Right renal pelvis (tissue), 4 donors: Measurements from ENCODE around the gene TBC1D5. TPM values are rescaled to one million over a fixed set of nuclear protein-coding genes. Genes with fewer than 3 reads are reported as not detected.
"Not testable (repeated sequence)": the region's sequence is repeated elsewhere in the genome, so short reads cannot be mapped to it uniquely, and the experiment has no call there.

ENCODE experiments used
- DNase-seq, 4 donors: peaks; one replicate each; pipeline ENCODE4 v3.0.0-alpha.2; 2013; ENCODE audit warnings: low read depth in 4 of 4, low spot score in 3 of 4, missing footprints in 1 of 4
- polyA plus RNA-seq, 4 donors: library from polyadenylated mRNA; unstranded; fragments of 120-200 nt; gene quantifications; one replicate each; pipeline ENCODE4 v1.2.1, GENCODE V29; 2013; ENCODE audit not compliant: insufficient read length in 4 of 4

Gene TBC1D5, protein sequence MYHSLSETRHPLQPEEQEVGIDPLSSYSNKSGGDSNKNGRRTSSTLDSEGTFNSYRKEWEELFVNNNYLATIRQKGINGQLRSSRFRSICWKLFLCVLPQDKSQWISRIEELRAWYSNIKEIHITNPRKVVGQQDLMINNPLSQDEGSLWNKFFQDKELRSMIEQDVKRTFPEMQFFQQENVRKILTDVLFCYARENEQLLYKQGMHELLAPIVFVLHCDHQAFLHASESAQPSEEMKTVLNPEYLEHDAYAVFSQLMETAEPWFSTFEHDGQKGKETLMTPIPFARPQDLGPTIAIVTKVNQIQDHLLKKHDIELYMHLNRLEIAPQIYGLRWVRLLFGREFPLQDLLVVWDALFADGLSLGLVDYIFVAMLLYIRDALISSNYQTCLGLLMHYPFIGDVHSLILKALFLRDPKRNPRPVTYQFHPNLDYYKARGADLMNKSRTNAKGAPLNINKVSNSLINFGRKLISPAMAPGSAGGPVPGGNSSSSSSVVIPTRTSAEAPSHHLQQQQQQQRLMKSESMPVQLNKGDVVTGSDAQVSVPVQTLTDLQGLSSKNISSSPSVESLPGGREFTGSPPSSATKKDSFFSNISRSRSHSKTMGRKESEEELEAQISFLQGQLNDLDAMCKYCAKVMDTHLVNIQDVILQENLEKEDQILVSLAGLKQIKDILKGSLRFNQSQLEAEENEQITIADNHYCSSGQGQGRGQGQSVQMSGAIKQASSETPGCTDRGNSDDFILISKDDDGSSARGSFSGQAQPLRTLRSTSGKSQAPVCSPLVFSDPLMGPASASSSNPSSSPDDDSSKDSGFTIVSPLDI
- 10 to 100 TPM; 48.3 to 58.3 (median 55.9) TPM for polyA plus RNA-seq

DNA sequence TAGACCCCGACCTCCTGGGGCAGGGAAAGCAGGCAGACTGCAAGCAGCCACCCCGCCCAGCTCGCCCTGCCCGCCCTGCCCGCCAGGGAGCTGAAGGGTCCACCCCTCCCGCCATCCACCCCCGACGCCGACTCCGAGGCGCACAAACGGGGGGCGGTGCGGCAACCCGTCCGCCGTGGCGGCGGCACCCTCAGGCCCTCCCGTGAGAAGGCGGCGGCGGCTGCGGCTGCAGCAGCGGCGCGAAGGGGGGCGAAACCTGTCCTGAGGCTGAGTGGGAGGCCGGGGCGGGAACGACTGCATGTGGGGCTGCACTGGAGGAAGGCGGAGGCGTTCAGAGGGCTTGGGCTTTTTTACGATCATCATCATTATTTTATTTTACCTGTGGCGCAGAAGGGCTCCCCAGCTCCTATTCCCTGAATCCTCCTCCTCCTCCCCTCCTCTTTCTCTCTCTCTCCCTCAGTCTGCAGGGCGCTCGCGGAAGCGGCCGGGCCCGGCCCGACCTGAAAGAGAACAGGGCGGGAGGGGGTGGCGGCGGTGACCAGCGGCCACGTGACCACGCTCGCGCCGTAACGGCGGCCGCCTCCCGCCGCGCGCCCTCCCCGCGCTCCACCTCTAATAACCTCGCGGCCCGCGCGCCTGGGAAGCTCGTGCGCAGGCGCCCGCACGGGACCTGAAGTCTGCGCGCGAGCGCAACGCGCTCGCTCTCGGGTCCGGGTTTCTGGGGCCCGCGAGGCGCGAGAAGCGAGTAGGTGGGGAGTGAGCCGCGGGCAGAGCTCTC is at the start of gene TBC1D5:
Gene TBC1D5, minus strand, starts transcription at position 530 of the 778 bp plus-strand sequence. CDS start 234,061 bp downstream, outside the sequence.
- peak; percentile 90 to 95 (median 94) for DNase-seq

DNA sequence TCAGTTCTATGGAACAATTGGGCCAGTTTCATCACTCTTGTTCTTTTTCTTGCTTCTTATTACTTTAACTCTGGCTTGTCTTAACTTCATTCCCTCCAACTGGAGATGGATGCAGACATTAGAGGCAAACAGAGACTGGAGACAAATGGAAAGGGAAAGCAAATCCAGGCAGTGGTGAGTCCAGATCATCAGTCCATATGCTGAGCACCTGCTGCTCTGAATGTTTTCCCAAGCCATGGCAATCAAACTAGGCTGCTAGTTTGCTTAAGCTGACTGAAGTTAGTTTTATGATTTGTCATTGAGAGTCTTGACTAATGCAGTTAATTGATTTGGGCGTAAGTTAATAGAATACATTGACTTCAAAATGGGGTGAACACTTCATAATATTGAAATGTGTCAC is 41.0 kb upstream of the TBC1D5 start:
- DNase-seq: no peak

DNA sequence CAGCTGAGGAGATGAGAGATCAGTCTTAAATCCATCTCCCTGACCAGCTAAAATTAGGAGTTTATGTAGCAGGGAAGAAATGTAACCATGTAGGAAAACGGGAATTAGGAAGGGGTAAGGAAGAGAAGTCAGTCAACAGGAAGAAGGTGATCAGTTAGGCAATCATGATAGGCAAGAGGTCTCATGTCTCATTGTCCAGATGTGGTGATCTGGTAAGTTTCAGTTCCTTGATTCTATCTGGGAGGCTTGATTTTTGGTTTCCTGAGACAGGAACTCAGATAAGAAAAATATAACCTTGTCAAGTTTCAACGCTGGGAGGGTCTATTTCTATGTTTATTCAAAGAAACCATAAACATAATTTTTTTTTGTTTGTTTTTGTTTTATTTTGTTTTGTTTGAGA is 40.3 kb upstream of the TBC1D5 start:
- DNase-seq: no peak

DNA sequence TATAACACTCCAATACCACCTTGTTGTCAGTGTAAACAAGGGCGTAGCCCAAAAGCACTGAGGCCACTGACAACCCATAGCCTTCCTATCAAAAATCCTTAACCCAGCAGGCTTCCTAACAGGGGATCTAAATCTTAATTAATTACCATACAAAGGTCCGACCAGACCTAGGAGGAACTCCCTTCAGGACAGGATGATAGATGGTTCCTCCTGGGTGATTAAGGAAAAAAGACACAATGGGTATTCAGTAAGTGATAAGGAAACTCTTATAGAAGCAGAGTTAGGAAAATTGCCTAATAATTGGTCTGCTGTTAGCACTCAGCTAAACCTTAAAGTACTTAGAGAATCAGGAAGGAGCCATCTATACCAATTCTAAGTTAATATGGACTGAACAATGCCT is 37.9 kb upstream of the TBC1D5 start:
- not testable (repeated sequence) for DNase-seq

DNA sequence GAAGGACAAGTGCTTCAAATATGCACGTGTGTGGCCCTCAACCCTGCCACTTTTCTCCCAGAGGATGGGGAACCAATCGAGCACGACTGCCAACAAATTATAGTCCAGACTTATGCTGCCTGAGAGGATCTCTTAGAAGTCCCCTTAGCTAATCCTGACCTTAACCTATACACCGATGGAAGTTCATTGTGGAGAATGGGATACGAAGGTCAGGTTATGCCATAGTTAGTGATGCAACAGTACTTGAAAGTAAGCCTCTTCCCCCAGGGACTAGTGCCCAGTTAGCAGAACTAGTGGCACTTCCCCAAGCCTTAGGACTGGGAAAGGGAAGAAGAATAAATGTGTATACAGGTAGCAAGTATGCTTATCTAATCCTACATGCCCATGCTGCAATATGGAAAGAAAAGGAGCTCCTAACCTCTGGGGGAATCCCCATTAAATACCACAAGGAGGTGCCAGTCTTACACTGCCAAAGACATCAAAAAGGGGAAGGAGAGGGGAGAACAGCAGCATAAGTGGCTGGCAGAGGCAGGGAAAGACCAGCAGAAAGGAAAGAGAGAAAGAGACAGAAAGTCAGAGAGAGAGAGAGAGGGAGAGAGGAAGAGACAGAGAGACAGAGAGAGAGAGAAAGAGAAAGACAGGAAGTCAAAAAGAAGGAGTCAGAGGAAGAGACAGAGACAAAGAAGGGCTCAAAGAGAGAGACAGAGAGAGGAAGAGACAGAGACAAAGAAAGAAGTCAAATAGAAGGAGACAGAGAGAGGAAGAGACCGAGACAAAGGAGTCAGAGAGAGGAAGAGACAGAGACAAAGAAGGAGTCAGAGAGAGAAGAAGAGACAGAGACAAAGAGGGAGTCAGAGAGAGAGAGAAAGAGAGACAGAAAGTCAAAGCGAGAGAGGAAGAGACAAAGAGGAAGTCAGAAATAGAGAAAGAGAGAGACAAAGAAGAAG is 37.1 kb upstream of the TBC1D5 start:
- not testable (repeated sequence) for DNase-seq

DNA sequence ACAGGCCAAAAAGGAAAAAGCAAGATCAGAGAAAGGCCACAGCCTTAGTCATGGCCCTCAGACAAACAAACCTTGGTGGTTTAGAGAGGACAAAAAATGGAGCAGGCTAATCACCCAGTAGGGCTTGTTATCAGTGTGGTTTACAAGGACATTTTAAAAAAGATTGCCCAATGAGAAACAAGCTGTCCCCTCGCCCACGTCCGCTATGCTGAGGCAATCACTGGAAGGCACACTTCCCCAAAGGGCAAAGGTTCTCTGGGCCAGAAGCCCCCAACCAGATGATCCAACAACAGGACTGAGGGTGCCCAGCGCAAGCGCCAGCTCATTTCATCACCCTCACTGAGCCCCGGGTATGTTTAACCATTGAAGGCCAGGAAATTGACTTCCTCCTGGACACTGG is 34.9 kb upstream of the TBC1D5 start:
- DNase-seq: not testable (repeated sequence)

DNA sequence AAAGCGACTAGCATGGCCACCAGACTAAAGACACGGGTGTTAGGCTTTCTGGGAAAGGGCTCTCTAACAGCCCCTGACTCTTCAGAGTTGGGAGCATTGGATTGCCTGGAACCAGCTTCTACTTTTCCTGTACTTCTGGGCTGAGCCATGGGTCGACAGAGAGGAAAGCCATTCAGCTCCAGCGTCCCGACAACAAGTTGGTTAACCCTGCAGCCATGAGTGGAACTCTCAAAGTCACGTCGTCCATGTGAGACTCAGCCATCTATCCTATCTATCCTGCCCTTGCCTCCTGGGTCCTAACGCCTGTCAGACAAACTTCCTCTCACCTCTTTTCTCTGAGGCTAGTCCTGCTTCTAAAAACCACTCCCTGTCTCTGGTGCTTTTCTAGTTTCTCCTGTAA is 32.6 kb upstream of the TBC1D5 start:
- DNase-seq: no peak

DNA sequence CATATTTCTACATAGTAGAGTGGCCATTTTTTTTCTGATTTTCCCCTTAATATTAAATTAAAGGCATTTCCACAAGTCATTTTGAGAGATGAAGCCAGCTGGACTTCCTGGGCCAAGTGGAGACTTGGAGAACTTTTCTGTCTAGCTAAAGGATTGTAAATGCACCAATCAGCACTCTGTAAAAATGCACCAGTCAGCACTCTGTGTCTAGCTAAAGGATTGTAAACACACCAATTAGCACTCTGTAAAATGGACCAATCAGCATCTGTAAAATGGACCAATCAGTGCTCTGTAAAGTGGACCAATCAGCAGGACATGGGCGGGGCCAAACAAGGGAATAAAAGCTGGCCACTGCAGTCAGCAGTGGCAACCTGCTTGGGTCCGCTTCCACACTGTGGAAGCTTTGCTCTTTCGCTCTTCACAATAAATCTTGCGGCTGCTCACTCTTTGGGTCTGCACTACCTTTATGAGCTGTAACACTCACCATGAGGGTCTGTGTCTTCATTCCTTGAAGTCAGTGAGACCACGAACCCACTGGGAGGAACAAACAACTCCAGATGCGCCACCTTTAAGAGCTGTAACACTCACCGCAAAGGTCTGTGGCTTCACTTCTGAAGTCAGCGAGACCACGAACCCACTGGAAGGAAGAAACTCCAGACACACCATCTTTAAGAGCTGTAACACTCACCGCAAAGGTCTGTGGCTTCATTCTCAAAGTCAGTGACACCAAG is 31.9 kb upstream of the TBC1D5 start:
- DNase-seq: not testable (repeated sequence)

DNA sequence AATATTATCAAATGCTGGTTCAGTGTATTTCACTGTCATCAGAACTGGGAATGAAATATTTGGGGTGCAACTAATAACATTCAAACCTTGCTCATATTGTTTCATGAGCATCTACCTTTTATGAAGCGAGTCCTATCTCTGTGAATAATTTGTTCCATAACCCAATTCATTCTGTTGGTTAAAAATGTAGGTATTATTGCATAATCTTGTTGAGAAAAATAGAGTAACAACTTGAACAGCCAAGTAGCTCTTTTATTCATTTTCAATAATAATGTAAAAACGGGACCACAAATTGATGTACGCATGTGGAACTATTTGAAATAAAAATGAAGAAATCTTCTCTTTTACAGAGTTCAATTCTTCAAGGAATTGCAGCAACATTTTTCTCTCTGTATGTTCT is 30.1 kb upstream of the TBC1D5 start:
- DNase-seq: no peak

DNA sequence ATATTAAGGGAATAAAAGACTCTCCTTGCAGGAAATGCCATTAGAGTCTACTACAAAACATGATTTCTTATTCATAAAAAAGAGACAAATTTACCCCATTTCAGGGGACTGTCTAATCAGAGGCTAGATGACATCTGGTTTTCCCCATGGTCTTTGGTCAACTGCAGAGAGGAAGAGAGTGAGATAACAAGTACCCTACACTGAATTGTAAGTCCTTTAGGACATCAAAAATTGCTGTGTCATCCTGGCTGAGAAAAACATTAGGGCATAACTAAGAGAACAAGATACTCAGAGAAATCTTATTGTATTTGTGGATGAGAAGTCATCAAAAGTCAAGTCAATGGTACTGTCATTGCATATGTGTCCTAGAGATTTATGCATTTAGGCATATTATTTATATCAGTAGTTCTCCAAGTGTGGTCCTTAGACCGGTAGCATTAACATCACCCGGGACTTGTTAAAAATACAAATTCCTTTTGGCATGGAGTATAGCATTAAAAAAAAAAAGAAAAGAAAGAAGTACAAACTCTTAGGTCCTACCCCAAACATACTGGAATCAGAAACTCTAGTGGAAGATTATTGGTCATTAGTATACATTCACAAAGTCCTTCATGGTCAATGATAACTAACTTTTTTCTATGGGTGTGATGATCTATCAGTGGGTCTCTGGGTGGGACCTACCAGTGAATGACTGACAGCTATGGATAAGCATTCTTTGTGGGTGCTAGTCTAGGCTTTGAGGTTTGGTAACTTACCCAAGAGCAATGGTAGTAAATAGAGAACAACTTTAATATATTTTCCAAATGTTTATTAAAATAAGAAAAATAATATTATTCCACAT is 29.0 kb upstream of the TBC1D5 start:
- no peak for DNase-seq

DNA sequence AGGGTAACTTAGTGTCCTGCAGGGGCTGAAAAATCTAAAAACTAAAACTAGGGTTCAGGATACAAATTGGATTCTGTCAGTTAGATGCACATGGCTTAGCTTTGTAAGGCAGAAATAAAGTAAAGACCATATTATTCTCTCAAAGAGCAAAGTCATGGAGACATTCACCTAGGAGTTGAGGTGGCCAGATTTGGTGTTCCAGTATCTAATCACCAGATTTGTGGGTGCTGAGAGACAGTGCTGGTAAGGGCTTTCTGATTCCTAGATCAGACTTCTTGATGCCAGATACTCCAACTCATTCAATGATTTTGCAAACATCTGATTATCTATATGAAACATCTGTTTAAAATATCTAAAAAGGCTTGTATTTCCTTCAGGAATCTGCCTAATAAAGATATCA is 28.3 kb upstream of the TBC1D5 start:
- no peak for DNase-seq

DNA sequence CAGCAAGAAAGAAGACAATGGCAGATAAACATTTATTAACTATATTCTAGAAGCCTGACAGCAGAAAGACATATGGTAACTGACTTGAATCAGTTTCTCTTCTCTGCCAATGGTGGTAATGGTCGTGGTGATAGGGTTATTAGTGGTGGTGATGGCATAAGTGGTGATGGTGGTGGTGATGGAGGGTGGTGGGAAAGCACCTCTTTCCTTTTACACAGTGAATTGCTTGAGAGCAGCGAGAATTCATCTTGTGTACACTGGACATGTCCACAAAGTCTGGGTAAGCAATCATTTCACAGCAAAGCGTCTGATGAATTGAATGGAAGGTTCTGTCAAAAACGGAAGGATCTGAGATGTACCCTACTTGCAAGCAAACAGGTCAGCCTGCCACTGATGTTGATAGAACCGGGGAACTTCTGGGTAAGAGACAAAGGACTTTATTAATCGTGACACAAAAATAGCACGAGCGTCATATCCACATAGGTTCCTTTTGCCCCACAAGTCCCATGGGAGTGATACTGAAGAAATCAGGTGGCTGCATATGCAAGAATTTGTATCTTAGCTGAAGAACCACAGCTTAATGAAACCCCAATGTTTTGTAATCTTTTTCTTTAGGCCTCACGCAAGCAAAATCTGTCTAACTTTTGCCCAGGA is 23.5 kb upstream of the TBC1D5 start:
- no peak for DNase-seq

DNA sequence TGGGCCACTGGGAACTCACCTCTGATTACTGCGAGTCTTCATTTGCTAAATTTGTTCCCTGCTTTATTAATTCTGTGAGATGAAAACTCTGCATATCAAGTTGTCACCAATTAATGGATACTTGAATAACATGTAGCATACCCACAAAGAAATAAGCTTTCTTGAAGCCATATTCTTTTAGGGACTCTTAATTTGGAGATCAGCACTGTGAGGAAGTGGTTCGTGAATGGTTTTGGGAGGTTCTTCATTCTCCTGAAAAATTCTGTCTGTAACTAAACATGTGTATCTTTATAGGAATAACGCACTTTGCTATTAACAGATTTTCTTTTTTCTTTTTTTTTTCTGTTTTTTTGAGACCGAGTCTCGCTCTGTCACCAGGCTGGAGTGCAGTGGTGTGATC is 19.1 kb upstream of the TBC1D5 start:
- no peak for DNase-seq

DNA sequence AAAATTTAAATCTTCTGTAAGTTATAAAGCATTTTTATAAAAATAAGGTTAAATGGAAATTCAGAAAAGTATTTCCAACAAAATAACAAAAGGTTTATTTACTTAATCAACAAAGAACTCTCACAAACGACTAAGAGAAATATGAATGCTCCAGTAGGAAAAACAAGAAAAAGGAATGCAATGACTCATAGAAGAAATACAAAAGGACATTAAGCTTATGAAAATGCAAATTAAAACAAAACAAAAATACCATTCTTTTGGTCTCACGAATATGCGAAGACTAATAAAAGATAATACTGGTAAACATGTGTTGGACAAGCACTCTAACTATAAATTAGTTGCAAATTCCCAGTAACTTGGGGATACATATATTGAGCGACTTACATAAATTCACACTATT is 17.5 kb upstream of the TBC1D5 start:
- no peak for DNase-seq

DNA sequence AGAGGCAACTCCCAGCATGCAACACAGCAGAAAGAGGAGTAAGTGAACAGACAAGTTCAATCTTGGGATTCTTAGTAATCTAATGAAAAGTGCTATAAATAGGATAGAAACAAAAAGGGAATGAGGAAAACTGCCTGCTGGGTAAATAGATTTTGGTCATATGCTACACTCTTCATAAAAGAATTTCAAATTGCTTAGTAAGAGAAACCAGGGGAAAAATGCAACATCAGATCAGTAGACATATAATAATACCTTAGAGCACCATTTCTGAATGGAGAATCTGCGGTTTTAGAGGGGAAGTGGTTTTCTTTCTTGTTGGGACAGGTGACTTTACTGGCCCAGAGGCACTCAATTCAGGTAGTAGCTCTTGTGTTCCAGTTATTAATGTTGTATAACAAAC is 13.4 kb upstream of the TBC1D5 start:
- DNase-seq: no peak

DNA sequence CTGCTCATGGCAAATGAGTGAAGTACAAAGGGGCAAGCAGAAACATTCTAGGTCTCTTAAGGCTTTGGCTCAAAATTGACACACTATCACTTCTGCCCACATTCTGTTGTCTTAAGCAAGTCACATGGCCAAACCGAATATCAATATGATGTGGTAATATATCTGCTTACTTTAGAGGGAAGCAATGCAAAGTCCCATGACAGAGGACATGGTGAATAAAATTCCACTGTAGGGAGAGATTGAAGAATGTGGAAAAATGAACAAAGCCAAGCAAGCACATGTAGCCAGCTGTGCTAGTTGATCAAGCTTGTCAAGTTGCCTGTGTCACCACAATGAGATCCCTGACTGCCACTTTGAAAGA is 11.2 kb upstream of the TBC1D5 start:
- no peak for DNase-seq

DNA sequence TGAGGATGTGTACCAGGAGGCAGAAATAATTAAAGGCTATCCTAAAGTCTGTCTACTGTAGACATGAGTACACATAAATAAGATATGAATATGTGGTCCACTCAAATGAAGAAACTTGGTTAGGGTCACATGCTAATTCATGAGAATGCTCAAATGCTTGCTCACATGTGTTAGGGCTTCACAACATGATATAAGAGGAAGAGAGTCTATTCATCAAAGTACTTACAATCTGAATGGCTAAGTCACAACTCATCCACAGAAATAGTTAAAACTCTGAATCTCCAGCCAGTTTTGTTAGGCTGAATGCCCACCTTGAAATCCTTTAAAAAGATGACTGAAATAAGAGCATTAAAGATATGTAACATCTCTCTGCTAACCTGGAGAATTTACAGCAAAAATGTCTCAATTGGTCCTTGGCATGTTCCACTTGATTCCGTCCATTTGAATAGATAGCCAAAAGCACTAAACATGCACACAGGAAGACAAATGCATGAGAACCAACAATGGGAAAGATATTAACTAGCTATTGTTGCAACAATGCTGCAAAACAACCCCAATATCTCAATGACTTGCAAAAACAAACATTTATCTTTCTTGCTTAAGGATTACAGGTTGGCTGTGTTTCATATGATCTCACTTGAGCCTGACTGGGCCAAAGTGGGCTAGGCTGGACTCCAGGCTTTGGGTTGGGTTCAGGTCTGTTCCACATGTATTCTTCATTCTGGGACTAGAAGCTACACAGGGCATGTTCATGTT is 10.6 kb upstream of the TBC1D5 start:
- DNase-seq: no peak
